ENCODE data around the gene MED27.

The MED27 gene

GRCh38 chr9:131992906-131993657 is 86.6 kb downstream of the MED27 start:
- DNase-seq = no peak

- DNase-seq = no peak
These were observed 92.4 kb downstream of the MED27 start for GRCh38 chr9:131987232-131987631.

GRCh38 chr9:131986576-131986975 is 93.1 kb downstream of the MED27 start:
- DNase-seq = no peak

DNA sequence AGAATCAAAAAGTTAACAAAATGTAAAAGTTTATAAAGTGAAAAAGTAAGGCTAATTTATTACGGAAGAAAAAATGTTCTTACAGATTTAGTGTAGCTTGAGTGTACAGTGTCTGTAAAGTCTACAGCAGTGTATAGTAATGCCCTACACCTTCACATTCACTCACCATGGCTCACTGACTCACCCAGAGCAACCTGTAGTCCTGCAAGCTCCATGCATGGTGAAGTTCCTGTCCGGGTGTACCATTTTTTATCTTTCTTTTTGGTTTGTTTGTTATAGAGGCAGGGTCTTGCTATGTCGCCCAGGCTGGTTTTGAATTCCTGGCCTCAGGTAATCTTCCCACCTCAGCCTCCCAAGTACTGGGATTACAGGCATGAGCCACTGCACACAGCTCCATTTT is 93.6 kb downstream of the MED27 start:
- no peak for DNase-seq

DNA sequence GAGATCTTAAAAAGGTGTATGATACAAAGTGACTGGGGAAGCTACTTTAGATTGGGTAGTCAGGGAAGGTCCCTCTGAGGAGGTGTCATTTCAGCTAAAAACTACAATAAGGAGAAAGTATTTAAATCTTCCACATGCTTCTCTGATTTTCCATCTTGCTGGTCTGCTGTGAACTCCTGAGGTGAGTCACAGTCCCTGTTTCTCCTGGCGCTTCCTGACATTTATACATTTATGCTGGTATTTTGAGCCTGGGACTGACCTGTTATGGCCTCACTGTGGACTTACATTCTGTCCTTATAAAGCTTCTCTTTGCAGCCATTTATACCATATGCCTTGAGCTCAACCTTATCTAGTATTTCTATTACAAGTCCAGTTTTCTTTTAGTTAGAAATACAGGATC is 95.1 kb downstream of the MED27 start:
- no peak for DNase-seq

DNA sequence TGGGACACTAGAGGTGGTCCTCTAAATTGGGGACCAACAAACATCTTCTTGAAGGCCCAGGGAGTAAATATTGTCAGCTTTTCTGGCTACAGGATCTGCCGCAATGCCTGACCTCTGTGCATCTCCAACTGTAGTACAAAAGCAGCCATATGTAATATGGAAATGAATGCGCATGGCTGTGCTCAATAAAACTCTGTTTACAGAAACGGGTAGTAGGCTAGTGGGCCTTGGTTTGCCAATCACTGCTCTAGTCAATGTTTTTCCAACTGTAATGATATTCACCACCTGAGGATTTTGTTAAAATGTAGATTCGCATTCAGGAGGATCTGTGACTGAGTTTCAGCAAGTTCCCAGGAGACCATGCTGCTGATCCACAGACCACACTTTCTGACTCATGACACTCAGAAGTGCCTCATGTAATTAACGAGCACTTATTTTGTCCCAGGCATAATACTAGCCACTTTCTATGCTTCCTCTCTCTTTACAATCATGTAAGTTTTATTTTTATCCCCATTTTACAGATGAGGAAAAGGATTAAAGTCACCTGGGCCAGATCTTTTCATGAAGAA is 96.9 kb downstream of the MED27 start:
- DNase-seq = no peak

DNA sequence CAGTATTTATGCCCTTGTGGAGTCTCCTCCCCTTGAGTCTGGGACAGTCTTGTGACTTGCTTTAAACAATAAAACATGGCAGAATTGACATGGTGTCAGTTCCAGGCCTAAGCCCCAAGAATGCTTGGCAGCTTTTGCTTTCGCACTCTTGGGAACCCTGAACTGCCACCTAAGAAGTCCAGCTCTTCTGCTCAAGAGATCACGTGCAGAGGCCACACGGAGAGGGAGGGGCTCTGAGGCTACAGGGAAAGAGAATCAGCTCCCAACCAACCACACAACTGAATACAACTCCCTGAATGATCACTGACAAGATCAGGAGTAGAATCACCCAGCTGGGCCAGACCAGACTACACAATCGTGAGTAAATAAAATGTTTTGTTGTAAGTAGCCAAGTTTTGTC is 97.6 kb downstream of the MED27 start:
- no peak for DNase-seq

DNA sequence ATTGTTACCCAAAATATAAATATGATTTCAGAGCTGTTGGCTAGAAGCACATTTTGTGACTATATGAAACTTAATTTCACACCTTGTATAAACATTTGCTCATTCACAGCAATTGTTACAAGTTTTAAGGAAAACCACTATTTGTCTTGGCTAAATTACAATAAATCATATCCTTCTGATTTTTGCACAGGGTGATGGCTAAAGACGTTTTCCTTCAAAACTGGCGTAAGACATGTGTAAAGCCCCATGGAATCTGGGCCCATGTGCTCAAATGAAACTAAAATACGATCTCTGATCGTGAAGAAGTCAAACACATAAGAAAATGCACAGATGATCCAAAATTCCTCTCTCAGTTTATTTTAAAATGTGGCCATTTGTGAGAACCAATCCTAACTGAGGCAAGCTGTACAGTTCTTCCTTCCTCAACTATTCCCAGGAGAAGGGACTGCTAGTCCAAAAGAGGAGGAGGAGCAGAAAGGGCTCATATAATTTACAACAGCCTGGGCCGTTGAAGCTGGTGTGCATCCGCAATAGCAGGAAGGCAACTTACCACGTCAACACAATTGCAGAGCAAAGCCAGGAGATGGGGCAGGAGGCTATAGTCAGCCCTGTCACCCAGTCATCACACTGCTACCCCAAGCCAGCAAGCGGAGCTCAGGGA is 98.4 kb downstream of the MED27 start:
- DNase-seq = no peak

DNA sequence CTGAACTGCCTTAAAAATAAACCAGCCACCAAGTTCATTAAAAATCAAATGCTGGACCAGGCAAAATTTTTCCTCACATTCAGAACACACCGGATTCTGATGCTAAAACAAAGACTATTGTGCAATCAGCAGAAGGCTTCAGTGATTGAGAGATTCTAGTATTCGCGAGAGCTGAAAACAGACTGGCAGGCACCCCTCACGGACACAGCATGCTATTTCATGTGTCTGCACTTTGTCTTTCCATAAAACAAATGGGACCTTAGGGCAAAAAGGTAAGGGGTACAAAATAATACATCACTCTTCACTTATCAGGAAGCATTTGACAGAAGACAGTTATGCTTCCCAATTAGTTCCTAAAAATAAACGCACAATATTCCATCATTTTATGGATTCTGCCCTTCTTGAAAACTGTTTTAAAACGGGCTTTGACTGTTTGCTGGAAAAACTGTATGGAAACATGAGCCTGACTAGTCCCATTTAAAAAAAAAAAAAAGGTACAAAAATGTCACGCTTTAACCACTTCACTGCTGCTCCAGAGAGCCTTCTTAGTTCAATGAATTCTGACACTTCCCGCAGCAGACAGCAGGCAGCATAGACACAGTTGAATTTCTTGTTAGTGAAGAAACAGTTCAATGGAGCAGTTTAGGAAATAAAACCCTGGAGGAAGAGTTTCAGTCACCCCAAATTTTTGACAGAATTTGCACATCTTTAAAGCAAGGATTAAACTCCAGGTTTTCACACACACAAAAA is 99.2 kb downstream of the MED27 start:
- DNase-seq = no peak

DNA sequence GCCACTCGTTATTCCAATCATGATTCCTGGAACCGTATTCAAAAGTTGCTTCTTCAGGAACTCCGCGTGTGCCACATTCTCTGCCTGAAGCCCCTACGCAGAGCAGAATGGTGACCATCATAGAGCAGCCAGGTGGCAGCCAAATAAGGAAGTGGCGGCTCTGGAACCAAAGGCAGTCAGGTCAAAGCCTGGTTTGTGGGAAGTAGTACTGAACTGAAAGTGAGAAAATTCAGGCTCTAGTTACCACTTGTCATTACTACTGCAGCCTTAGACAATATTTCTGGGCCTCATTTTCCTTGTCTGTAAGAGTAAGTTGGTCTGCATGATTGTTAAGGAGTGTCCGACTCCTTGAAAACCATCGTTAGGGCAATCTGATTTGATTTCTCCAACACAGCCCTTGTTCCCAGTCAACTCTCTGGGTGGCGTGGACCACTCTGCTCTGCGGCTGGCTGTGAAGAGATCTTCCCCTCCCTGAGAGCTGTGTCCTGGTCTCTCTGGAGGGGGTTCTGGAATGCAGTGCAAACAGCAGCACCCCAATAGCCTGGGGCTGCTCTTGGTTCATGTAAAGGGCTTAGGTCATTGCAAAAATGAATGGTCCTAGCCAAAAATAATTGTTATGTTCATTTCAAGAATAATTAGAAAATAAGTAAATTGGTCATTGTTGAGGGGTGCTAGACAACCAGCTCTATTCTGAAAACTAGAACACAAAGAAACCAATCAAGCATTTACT is 102.4 kb downstream of the MED27 start:
- DNase-seq = no peak

GRCh38 chr9:131976157-131977108 is 103.2 kb downstream of the MED27 start:
- no peak for DNase-seq

DNA sequence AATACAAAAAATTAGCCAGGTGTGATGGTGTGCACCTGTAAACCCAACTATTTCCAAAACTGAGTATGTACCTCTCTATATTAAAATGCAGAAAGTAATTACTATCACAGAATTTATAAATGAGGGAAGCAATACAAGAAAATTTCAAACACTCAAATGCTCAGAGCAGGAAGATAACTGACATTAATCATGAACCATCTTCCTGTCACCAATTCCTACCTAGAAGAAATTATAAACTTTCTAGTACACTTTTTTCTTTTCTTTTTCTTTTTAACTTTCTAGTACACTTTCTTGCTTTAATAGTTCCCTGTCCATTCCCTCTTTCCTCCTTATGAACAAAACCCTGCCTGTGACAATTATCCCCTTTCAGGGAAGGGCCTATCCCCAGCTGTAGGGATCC is 106.8 kb downstream of the MED27 start:
- no peak for DNase-seq

DNA sequence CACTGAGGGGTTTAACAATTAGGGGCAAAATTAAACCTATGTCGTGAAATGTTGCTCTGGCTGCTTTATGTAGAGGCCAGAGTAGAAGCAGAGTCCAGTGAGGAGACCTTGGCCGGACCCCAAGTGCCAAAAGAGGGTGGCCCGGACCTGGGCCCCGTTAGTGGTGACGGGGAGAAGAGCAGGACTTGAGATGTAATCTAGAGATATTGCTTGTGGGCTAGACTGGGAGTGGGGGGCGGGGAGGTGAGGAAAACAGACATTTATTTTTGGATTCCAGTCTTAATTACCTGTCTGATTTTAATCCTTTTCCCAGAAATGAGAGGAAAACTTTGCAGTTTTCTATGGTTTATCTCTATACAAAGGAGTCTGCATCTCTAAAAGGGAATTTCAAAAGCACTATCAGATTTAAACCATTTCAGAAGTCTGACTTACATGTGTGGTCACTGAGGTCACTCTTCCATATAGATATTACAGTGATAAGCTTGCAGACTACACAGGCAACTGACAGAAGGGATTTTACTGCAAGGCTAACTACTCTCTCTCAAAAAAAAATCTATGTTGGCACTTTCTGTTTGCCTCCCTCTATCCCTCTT is 108.1 kb downstream of the MED27 start:
- no peak for DNase-seq

- no peak for DNase-seq
These were observed 110.1 kb downstream of the MED27 start for GRCh38 chr9:131969469-131969989.

DNA sequence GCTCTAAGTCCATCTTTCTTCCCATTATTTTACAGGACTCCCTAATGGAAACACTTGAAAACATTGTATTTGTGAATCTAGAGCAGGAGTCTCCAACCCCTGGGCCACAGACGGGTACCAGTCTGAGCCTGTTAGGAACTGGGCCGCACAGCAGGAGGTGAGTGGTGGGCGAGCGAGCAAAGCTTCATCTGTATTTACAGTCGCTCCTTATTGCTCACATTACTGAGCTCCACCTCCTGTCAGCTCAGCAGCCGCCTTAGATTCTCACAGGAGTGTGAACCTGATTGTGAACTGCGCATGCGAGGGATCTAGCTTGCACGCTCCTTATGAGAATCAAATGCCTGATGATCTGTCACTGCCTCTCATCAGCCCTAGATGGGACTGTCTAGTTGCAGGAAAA is 111.0 kb downstream of the MED27 start:
- no peak for DNase-seq

GRCh38 chr9:131965841-131966240 is 113.8 kb downstream of the MED27 start:
- DNase-seq = no peak

- DNase-seq = no peak
These were observed 114.6 kb downstream of the MED27 start for GRCh38 chr9:131965103-131965502.

DNA sequence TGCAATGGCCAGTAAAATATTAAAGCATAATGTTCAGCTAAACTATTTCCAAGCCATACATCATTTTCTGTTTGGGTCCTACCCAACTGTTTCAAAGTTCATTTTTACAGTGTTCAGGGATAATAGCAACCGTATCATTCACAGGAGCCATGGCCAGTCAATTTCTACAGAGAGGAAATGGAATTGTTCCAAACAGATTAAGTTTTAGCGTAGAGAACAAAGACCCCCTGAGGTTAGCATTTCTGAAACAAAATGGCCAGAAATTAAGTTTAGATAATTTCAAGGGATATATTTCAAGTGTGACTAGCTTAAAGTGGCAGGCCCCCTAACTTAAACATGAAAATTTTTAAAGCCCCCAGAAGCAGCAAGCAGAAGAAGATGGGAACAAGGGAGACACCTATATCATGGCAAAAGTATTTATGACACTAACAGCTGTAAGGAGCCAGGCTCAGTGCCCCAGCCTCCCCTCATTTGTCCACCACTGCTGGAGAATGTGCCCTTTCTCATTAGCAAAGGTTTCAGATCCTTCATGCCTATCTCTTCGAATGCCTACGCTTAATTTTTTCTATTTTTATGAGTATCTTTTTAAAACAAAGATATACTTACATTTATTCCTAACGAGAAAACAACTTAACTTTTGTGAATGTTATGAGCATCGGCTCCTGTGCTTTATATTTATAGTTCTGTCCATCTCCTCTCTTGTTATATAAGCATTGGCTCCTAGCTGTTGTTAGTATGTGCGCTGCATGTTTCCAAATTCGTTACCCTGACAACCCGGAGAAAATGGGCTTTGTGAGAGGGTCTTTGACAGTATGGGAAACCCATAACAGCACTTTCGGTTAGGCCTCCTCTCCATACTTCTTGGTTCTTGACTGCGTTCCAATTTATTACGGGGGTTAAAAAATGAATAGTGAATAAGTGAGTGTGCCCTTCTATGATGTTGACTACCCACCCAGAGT is 116.3 kb downstream of the MED27 start:
- DNase-seq = no peak

DNA sequence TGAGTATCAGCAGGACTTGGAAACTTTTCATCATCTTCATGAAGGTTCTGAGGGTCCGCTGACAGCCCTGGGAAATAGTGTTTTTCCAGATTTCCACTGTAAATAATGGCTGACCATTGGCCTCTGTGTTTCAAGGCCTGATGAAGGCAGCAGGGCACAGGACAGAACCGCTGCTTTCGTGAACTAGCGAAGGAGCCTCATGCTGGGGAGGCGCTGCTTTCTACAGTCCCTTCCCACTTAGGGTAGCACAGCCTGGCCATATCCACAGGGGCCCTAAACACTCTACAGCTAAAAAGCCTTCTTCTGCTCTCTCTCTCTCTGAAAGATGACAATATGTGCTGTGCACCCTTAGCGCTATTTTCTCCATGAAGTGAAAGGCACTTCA is 118.2 kb downstream of the MED27 start:
- no peak for DNase-seq

Data from T1000 (cell line).